HEK293 (cell line): ENCODE data around the gene RPS27.

Experiments
- AEBP2 ChIP-seq: fragments of 450-650 bp; formaldehyde crosslinking; IDR thresholded peaks from 2 replicates; pipeline ENCODE4 v1.5.1; 2016; ENCODE audit warnings: missing biosample characterization, missing genetic modification characterization, borderline replicate concordance
- BCL11B ChIP-seq: fragments of 450-650 bp; formaldehyde crosslinking; IDR thresholded peaks from 2 replicates; pipeline ENCODE4 v1.5.1; 2016; ENCODE audit warnings: low read depth, missing biosample characterization, missing genetic modification characterization
- HOXC10 ChIP-seq: sonication (generic); formaldehyde crosslinking; IDR thresholded peaks from 2 replicates; pipeline ENCODE4 v1.8.1; 2023; ENCODE audit warnings: mild to moderate bottlenecking, missing genetic modification reagents
- KLF1 ChIP-seq: fragments of 450-650 bp; formaldehyde crosslinking; IDR thresholded peaks from 2 replicates; pipeline ENCODE4 v1.5.1; 2016; ENCODE audit warnings: missing biosample characterization, missing genetic modification characterization
- KLF10 ChIP-seq: fragments of 450-650 bp; IDR thresholded peaks from 2 replicates; pipeline ENCODE4 v1.5.1; 2018; ENCODE audit warnings: missing biosample characterization, mild to moderate bottlenecking, missing genetic modification characterization
- KLF8 ChIP-seq: fragments of 450-650 bp; formaldehyde crosslinking; IDR thresholded peaks from 2 replicates; pipeline ENCODE4 v1.5.1; 2016; ENCODE audit warnings: missing biosample characterization, missing genetic modification characterization
- MEIS1 ChIP-seq: sonication (generic); formaldehyde crosslinking; IDR thresholded peaks from 2 replicates; pipeline ENCODE4 v1.8.1; 2022; ENCODE audit warnings: missing genetic modification reagents, mild to moderate bottlenecking, borderline replicate concordance
- OSR2 ChIP-seq: fragments of 450-650 bp; formaldehyde crosslinking; IDR thresholded peaks from 2 replicates; pipeline ENCODE4 v1.5.1; 2016; ENCODE audit warnings: missing biosample characterization, missing genetic modification characterization
- PATZ1 ChIP-seq: fragments of 450-650 bp; formaldehyde crosslinking; IDR thresholded peaks from 2 replicates; pipeline ENCODE4 v1.5.1; 2016; ENCODE audit warnings: missing biosample characterization, missing genetic modification characterization
- ZBTB49 ChIP-seq: fragments of 450-650 bp; formaldehyde crosslinking; IDR thresholded peaks from 2 replicates; pipeline ENCODE4 v1.5.1; 2016; ENCODE audit warnings: missing biosample characterization, missing genetic modification characterization, low read depth
- ZFP37 ChIP-seq: fragments of 450-650 bp; formaldehyde crosslinking; IDR thresholded peaks from 2 replicates; pipeline ENCODE4 v1.5.1; 2016; ENCODE audit warnings: missing biosample characterization, missing genetic modification characterization
- ZFP41 ChIP-seq: fragments of 450-650 bp; formaldehyde crosslinking; IDR thresholded peaks from 2 replicates; pipeline ENCODE4 v1.5.1; 2016; ENCODE audit warnings: missing biosample characterization, missing genetic modification characterization, borderline replicate concordance
- ZIC2 ChIP-seq: fragments of 450-650 bp; formaldehyde crosslinking; IDR thresholded peaks from 2 replicates; pipeline ENCODE4 v1.5.1; 2016; ENCODE audit warnings: missing biosample characterization, missing genetic modification characterization
- ZNF132 ChIP-seq: fragments of 450-650 bp; formaldehyde crosslinking; IDR thresholded peaks from 2 replicates; pipeline ENCODE4 v1.5.1; 2017; ENCODE audit warnings: missing biosample characterization, missing genetic modification characterization, borderline replicate concordance
- ZNF175 ChIP-seq: fragments of 450-650 bp; formaldehyde crosslinking; IDR thresholded peaks from 2 replicates; pipeline ENCODE4 v1.5.1; 2016; ENCODE audit warnings: missing biosample characterization, missing genetic modification characterization
- ZNF184 ChIP-seq: fragments of 450-650 bp; IDR thresholded peaks from 2 replicates; pipeline ENCODE4 v1.5.1; 2018; ENCODE audit warnings: missing biosample characterization, mild to moderate bottlenecking, missing genetic modification characterization
- ZNF221 ChIP-seq: fragments of 450-650 bp; formaldehyde crosslinking; IDR thresholded peaks from 2 replicates; pipeline ENCODE4 v1.5.1; 2017; ENCODE audit warnings: missing biosample characterization, missing genetic modification characterization, borderline replicate concordance
- ZNF23 ChIP-seq: fragments of 450-650 bp; formaldehyde crosslinking; IDR thresholded peaks from 2 replicates; pipeline ENCODE4 v1.5.1; 2016; ENCODE audit warnings: missing biosample characterization, missing genetic modification characterization, borderline replicate concordance
- ZNF239 ChIP-seq: fragments of 450-650 bp; formaldehyde crosslinking; IDR thresholded peaks from 2 replicates; pipeline ENCODE4 v1.5.1; 2016; ENCODE audit warnings: missing biosample characterization, missing genetic modification characterization
- ZNF280C ChIP-seq: fragments of 450-650 bp; formaldehyde crosslinking; IDR thresholded peaks from 2 replicates; pipeline ENCODE4 v1.5.1; 2016; ENCODE audit warnings: missing biosample characterization, missing genetic modification characterization
- ZNF324 ChIP-seq: fragments of 450-650 bp; formaldehyde crosslinking; IDR thresholded peaks from 2 replicates; pipeline ENCODE4 v1.5.1; 2016; ENCODE audit warnings: missing biosample characterization, missing genetic modification characterization
- ZNF37A ChIP-seq: fragments of 450-650 bp; IDR thresholded peaks from 2 replicates; pipeline ENCODE4 v1.5.1; 2018; ENCODE audit warnings: missing biosample characterization, missing genetic modification characterization
- ZNF433 ChIP-seq: fragments of 450-650 bp; formaldehyde crosslinking; IDR thresholded peaks from 2 replicates; pipeline ENCODE4 v1.5.1; 2016; ENCODE audit warnings: missing biosample characterization, missing genetic modification characterization, low read depth
- ZNF544 ChIP-seq: fragments of 450-650 bp; formaldehyde crosslinking; IDR thresholded peaks from 2 replicates; pipeline ENCODE4 v1.5.0; 2017; ENCODE audit warnings: missing biosample characterization, missing genetic modification characterization
- ZNF571 ChIP-seq: fragments of 450-650 bp; formaldehyde crosslinking; IDR thresholded peaks from 2 replicates; pipeline ENCODE4 v1.5.0; 2017; ENCODE audit warnings: missing biosample characterization, missing genetic modification characterization
- ZNF664 ChIP-seq: fragments of 450-650 bp; formaldehyde crosslinking; IDR thresholded peaks from 2 replicates; pipeline ENCODE4 v1.5.1; 2016; ENCODE audit warnings: missing biosample characterization, missing genetic modification characterization
- ZNF747 ChIP-seq: fragments of 450-650 bp; formaldehyde crosslinking; IDR thresholded peaks from 2 replicates; pipeline ENCODE4 v1.5.1; 2016; ENCODE audit warnings: missing biosample characterization, missing genetic modification characterization
- ZNF785 ChIP-seq: fragments of 450-650 bp; formaldehyde crosslinking; IDR thresholded peaks from 2 replicates; pipeline ENCODE4 v1.5.1; 2016; ENCODE audit warnings: missing biosample characterization, missing genetic modification characterization
- ZNF837 ChIP-seq: fragments of 450-650 bp; formaldehyde crosslinking; IDR thresholded peaks from 2 replicates; pipeline ENCODE4 v1.5.1; 2016; ENCODE audit warnings: missing biosample characterization, missing genetic modification characterization
- TF ChIP-seq, protein P1 (sequence below): fragments of 450-650 bp; formaldehyde crosslinking; IDR thresholded peaks from 2 replicates; pipeline ENCODE4 v1.5.1; 2016; ENCODE audit warnings: missing biosample characterization, missing genetic modification characterization, borderline replicate concordance

The RPS27 gene

DNA sequence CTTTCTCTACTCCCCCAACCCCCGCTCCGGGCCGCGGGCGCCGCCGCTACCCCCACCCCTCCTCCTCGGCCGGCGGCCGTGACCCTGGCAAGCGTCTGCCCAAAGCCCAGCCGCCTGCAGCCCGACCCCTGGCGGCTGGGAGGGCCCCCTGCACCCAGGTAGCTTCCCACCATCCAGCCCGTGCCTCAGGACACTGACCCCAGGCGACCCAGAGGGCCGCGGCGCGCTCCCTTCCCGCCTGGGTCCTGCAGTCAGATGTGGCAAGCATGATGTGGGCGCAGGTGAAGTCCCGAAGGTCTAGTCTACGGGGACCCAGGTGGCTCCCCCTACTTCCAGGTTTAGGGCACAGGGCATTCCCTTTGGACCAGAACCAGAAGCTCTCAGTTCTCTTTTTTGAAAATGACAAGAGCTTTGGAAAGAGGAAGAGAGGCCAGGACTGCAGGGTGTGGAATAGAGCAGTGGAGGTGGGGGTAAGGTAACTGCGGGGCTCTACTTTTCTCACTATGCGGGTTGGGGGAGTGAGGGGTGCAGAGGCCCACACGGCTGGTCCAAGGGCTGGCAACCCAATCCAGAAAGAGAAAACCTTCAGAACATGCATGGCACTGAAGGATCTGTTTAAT is 43.8 kb upstream of the RPS27 start, which contains the start of gene DENND4B (continued):
- peak; percentile 91 for TF ChIP-seq BCL11B (tag by site-specific recombination)
- TF ChIP-seq ZNF175 (tag by site-specific recombination), result no peak
- TF ChIP-seq ZNF37A (tag by site-specific recombination), result no peak
- TF ChIP-seq KLF1, result no peak
- TF ChIP-seq ZNF280C (tag by site-specific recombination), result no peak
- TF ChIP-seq AEBP2 (tag by site-specific recombination), result no peak
- TF ChIP-seq ZNF221 (tag by site-specific recombination), result no peak
- no peak for TF ChIP-seq OSR2
- 0 out of 2 replicates have a peak, but pooled peaks have one; percentile 52 for TF ChIP-seq ZFP37 (tag by site-specific recombination)
- TF ChIP-seq ZNF785 (tag by site-specific recombination), result no peak
- TF ChIP-seq, protein P1, sequence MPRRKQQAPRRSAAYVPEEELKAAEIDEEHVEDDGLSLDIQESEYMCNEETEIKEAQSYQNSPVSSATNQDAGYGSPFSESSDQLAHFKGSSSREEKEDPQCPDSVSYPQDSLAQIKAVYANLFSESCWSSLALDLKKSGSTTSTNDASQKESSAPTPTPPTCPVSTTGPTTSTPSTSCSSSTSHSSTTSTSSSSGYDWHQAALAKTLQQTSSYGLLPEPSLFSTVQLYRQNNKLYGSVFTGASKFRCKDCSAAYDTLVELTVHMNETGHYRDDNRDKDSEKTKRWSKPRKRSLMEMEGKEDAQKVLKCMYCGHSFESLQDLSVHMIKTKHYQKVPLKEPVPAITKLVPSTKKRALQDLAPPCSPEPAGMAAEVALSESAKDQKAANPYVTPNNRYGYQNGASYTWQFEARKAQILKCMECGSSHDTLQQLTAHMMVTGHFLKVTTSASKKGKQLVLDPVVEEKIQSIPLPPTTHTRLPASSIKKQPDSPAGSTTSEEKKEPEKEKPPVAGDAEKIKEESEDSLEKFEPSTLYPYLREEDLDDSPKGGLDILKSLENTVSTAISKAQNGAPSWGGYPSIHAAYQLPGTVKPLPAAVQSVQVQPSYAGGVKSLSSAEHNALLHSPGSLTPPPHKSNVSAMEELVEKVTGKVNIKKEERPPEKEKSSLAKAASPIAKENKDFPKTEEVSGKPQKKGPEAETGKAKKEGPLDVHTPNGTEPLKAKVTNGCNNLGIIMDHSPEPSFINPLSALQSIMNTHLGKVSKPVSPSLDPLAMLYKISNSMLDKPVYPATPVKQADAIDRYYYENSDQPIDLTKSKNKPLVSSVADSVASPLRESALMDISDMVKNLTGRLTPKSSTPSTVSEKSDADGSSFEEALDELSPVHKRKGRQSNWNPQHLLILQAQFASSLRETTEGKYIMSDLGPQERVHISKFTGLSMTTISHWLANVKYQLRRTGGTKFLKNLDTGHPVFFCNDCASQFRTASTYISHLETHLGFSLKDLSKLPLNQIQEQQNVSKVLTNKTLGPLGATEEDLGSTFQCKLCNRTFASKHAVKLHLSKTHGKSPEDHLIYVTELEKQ, result no peak
- TF ChIP-seq ZNF664, result no peak
- peak; percentile 43; the same call in 1 of the 2 replicates for TF ChIP-seq KLF8 (tag by site-specific recombination)
- TF ChIP-seq KLF10 (tag by site-specific recombination), result no peak
- no peak for TF ChIP-seq ZNF433 (tag by site-specific recombination)
- no peak; the same call in 1 of the 2 replicates for TF ChIP-seq ZIC2
- TF ChIP-seq ZNF184 (tag by site-specific recombination), result 0 out of 2 replicates have a peak, but pooled peaks have one; percentile 32
- TF ChIP-seq PATZ1 (tag by site-specific recombination), result peak; percentile 60; the same call in 1 of the 2 replicates
- no peak for TF ChIP-seq ZNF837 (tag by site-specific recombination)
- no peak for TF ChIP-seq ZNF544 (tag by site-specific recombination)
- no peak for TF ChIP-seq ZNF324 (tag by site-specific recombination)
- TF ChIP-seq MEIS1 (CRISPR knock-in tag), result no peak
- TF ChIP-seq ZNF239 (tag by site-specific recombination), result no peak
- no peak for TF ChIP-seq ZNF23 (tag by site-specific recombination)
- no peak for TF ChIP-seq ZNF132 (tag by site-specific recombination)
- no peak for TF ChIP-seq ZFP41 (tag by site-specific recombination)
- no peak for TF ChIP-seq ZBTB49 (tag by site-specific recombination)
- TF ChIP-seq HOXC10 (CRISPR knock-in tag), result no peak
- no peak for TF ChIP-seq ZNF571 (tag by site-specific recombination)
- no peak for TF ChIP-seq ZNF747 (tag by site-specific recombination)
